Mesenteric fat pad (tissue), 1 donor: ENCODE measurements around the gene CENPP. TPM values are rescaled to one million over a fixed set of nuclear protein-coding genes. Genes with fewer than 3 reads are reported as not detected.

Source experiments
- DNase-seq: peaks from one replicate; pipeline ENCODE4 v3.0.0-alpha.2; 2020; ENCODE audit warnings: low spot score
- long read RNA-seq: library from polyadenylated mRNA; unstranded; transcript quantifications from one replicate; pipeline ENCODE4 v2.0.0, GENCODE V29; 2020
- total RNA-seq: library from RNA; stranded (reverse); fragmentation: NEBNext Ultra II Directional; extraction: Animal tissue kit (Norgen Biotek cat#: 25700); gene quantifications from one replicate; pipeline ENCODE4 v1.2.1, GENCODE V29; 2021
- donor health status: DM: yes; HTN: yes; CAD: no.

Gene CENPP
- total RNA-seq: 4.0 TPM
- long read RNA-seq, partial matches to known transcripts: 0 of 6 reads
- long read RNA-seq, other reads (novel, unspliced or antisense): 6 of 6 reads

GRCh38 chr9:92325269-92325990 is at the start of gene CENPP, which contains the start of gene NOL8:
Gene CENPP, plus strand, starts transcription at chr9:92325953.
Gene NOL8, minus strand, starts transcription at chr9:92325350. Its CDS starts 1,189 bp downstream, at chr9:92324161.
- peak; percentile 92 for DNase-seq

- no peak for DNase-seq
These were observed 49.3 kb upstream of the CENPP start for GRCh38 chr9:92276331-92277032.

GRCh38 chr9:92278110-92278509 is 47.6 kb upstream of the CENPP start:
- DNase-seq: no peak

GRCh38 chr9:92279302-92279701 is 46.5 kb upstream of the CENPP start:
- DNase-seq: no peak

- DNase-seq: no peak
These were observed 35.9 kb upstream of the CENPP start for GRCh38 chr9:92289708-92290390.

- no peak for DNase-seq
These were observed 34.8 kb upstream of the CENPP start for GRCh38 chr9:92290785-92291429.

- DNase-seq: no peak
These were observed 34.2 kb upstream of the CENPP start for GRCh38 chr9:92291577-92291976.

GRCh38 chr9:92292338-92293074 is 33.2 kb upstream of the CENPP start:
- DNase-seq: no peak

- DNase-seq: no peak
These were observed 32.7 kb upstream of the CENPP start for GRCh38 chr9:92293075-92293354.

GRCh38 chr9:92293452-92294296 is 32.1 kb upstream of the CENPP start, which contains the start of gene IARS1:
Gene IARS1, minus strand, starts transcription at chr9:92293697. Its CDS starts 4,278 bp downstream, at chr9:92289419.
- DNase-seq: peak; percentile 100

- DNase-seq: no peak
These were observed 31.5 kb upstream of the CENPP start for GRCh38 chr9:92294297-92294676.

GRCh38 chr9:92295240-92295790 is 30.4 kb upstream of the CENPP start:
- DNase-seq: no peak

GRCh38 chr9:92295827-92296258 is 29.9 kb upstream of the CENPP start:
- DNase-seq: no peak

GRCh38 chr9:92297611-92298010 is 28.1 kb upstream of the CENPP start:
- no peak for DNase-seq

GRCh38 chr9:92298036-92298435 is 27.7 kb upstream of the CENPP start:
- no peak for DNase-seq

GRCh38 chr9:92299116-92299515 is 26.6 kb upstream of the CENPP start:
- no peak for DNase-seq

GRCh38 chr9:92300936-92301335 is 24.8 kb upstream of the CENPP start:
- DNase-seq: no peak

- DNase-seq: no peak
These were observed 16.9 kb upstream of the CENPP start for GRCh38 chr9:92308893-92309292.

- DNase-seq: no peak
These were observed 15.2 kb upstream of the CENPP start for GRCh38 chr9:92310562-92310961.
